NCI-H510A treated with DMSO at 0.1 percent for 48 hours (cell line): ENCODE data around the gene RPRD1B.
"Not testable (repeated sequence)": the region's sequence is repeated elsewhere in the genome, so short reads cannot be mapped to it uniquely, and the experiment has no call there.

ENCODE experiments used
- DNase-seq: peaks from one replicate; lab custom pipeline; 2025; lab: John Stamatoyannopoulos, UW

The RPRD1B gene

GRCh38 chr20:38001173-38001875 lies 32.2 kb upstream of the RPRD1B start:
- DNase-seq: no peak

GRCh38 chr20:38001981-38002380 lies 31.6 kb upstream of the RPRD1B start:
- no peak for DNase-seq

GRCh38 chr20:38002422-38002821 lies 31.1 kb upstream of the RPRD1B start:
- no peak for DNase-seq

- no peak for DNase-seq
Observed at GRCh38 chr20:38004416-38004815, 29.1 kb upstream of the RPRD1B start.

- no peak for DNase-seq
Observed at GRCh38 chr20:38005903-38006302, 27.6 kb upstream of the RPRD1B start.

- no peak for DNase-seq
Observed at GRCh38 chr20:38007526-38007925, 26.0 kb upstream of the RPRD1B start.

GRCh38 chr20:38008233-38008944 lies 25.2 kb upstream of the RPRD1B start:
- DNase-seq: no peak

GRCh38 chr20:38009416-38009815 lies 24.1 kb upstream of the RPRD1B start:
- not testable (repeated sequence) for DNase-seq

GRCh38 chr20:38011696-38012095 lies 21.9 kb upstream of the RPRD1B start:
- no peak for DNase-seq

GRCh38 chr20:38012332-38012731 lies 21.2 kb upstream of the RPRD1B start:
- DNase-seq: no peak

GRCh38 chr20:38013887-38014286 lies 19.7 kb upstream of the RPRD1B start:
- DNase-seq: no peak

- no peak for DNase-seq
Observed at GRCh38 chr20:38017959-38018358, 15.6 kb upstream of the RPRD1B start.

GRCh38 chr20:38018385-38018784 lies 15.2 kb upstream of the RPRD1B start:
- DNase-seq: no peak

- peak; percentile 55 for DNase-seq
Observed at GRCh38 chr20:38021087-38021772, 12.3 kb upstream of the RPRD1B start.

GRCh38 chr20:38023181-38024001 lies 10.2 kb upstream of the RPRD1B start:
- no peak for DNase-seq

- no peak for DNase-seq
Observed at GRCh38 chr20:38024496-38024895, 9.1 kb upstream of the RPRD1B start.

GRCh38 chr20:38029453-38029852 lies 4.1 kb upstream of the RPRD1B start:
- no peak for DNase-seq

- no peak for DNase-seq
Observed at GRCh38 chr20:38031957-38032356, 1.6 kb upstream of the RPRD1B start.

- no peak for DNase-seq
Observed at GRCh38 chr20:38032585-38033329, 789 bp upstream of the RPRD1B start.

- DNase-seq: no peak
Observed at GRCh38 chr20:38034108-38034649, 633 bp downstream of the RPRD1B start.

- no peak for DNase-seq
Observed at GRCh38 chr20:38034961-38035360, 1.4 kb downstream of the RPRD1B start.
